ENCODE results near the gene TSC22D4. TPM values are rescaled to one million over a fixed set of nuclear protein-coding genes. Genes with fewer than 3 reads are reported as not detected.
"Not testable (repeated sequence)": the region's sequence is repeated elsewhere in the genome, so short reads cannot be mapped to it uniquely, and the experiment has no call there.

The TSC22D4 gene
- total RNA-seq, 1 experiment from 2014 or later: 24.4 TPM

GRCh38 chr7:100452513-100452912 lies 26.5 kb downstream of the TSC22D4 start:
- TF ChIP-seq CTCF (IDR thresholded peaks at IDR 0.05; ENCODE audit: unreplicated experiment): no peak
- intact Hi-C loops (cut with micrococcal nuclease; ENCODE audit: unreplicated experiment): no loop called here
- Mint-ChIP-seq H3K27me3 (ENCODE audit: unreplicated experiment) (no peaks in the 10 kb centered on the region), H3K4me3 (ENCODE audit: low read depth, unreplicated experiment) (no peak overlapping the region), H3K9me3 (ENCODE audit: low read depth, unreplicated experiment) (no peaks in the 10 kb centered on the region), H3K36me3 (ENCODE audit: insufficient read depth, unreplicated experiment) (peaks cover 9% of the 10 kb centered on the region), H3K27ac (ENCODE audit: unreplicated experiment) (no peak overlapping the region), H3K4me1 (ENCODE audit: low read depth, unreplicated experiment) (no peaks in the 10 kb centered on the region)
- DNase-seq: no peak
- BruUV-seq (replicated peaks): no TSS peak
- CTCF ChIA-PET: no interaction called here

- H3K27ac Mint-ChIP-seq (ENCODE audit: unreplicated experiment): no peak overlapping the region
Measured at GRCh38 chr7:100449190-100449795, 29.7 kb downstream of the TSC22D4 start.

GRCh38 chr7:100447363-100447762 lies 31.7 kb downstream of the TSC22D4 start:
- DNase-seq; intact Hi-C loops (cut with micrococcal nuclease; ENCODE audit: unreplicated experiment); H3K4me1 Mint-ChIP-seq (ENCODE audit: low read depth, unreplicated experiment); H3K9me3 Mint-ChIP-seq (ENCODE audit: low read depth, unreplicated experiment); H3K27ac Mint-ChIP-seq (ENCODE audit: unreplicated experiment); H3K36me3 Mint-ChIP-seq (ENCODE audit: insufficient read depth, unreplicated experiment); H3K4me3 Mint-ChIP-seq (ENCODE audit: low read depth, unreplicated experiment); BruUV-seq (replicated peaks); H3K27me3 Mint-ChIP-seq (ENCODE audit: unreplicated experiment): not testable (repeated sequence)
- CTCF ChIA-PET: interaction anchor here (0.7 kb wide), 1 partner anchor 352 kb away, joined by 5 read pairs; no protein-coding TSS in a partner anchor

More at GRCh38 chr7:100449190-100449795, 29.7 kb downstream of the TSC22D4 start:
- H3K27me3 Mint-ChIP-seq (ENCODE audit: unreplicated experiment): no peaks in the 10 kb centered on the region
- no peak overlapping the region for H3K4me3 Mint-ChIP-seq (ENCODE audit: low read depth, unreplicated experiment)
- no TSS peak for BruUV-seq (replicated peaks)
- H3K36me3 Mint-ChIP-seq (ENCODE audit: insufficient read depth, unreplicated experiment): peaks cover 9% of the 10 kb centered on the region
- H3K9me3 Mint-ChIP-seq (ENCODE audit: low read depth, unreplicated experiment): no peaks in the 10 kb centered on the region
- CTCF ChIA-PET: interaction anchor here (0.7 kb wide), 1 partner anchor 338 kb away, joined by 6 read pairs; no protein-coding TSS in a partner anchor
- H3K4me1 Mint-ChIP-seq (ENCODE audit: low read depth, unreplicated experiment): no peaks in the 10 kb centered on the region
- no peak for DNase-seq
- intact Hi-C loops (cut with micrococcal nuclease; ENCODE audit: unreplicated experiment): no loop called here
- no peak for TF ChIP-seq CTCF (IDR thresholded peaks at IDR 0.05; ENCODE audit: unreplicated experiment)

GRCh38 chr7:100446040-100446439 lies 33.0 kb downstream of the TSC22D4 start:
- no TSS peak for BruUV-seq (replicated peaks)
- CTCF ChIA-PET: no interaction called here
- H3K27ac Mint-ChIP-seq (ENCODE audit: unreplicated experiment): no peak overlapping the region
- no peaks in the 10 kb centered on the region for H3K9me3 Mint-ChIP-seq (ENCODE audit: low read depth, unreplicated experiment)
- no peaks in the 10 kb centered on the region for H3K27me3 Mint-ChIP-seq (ENCODE audit: unreplicated experiment)
- H3K36me3 Mint-ChIP-seq (ENCODE audit: insufficient read depth, unreplicated experiment): peaks cover 8% of the 10 kb centered on the region
- no peak for TF ChIP-seq CTCF (IDR thresholded peaks at IDR 0.05; ENCODE audit: unreplicated experiment)
- no peak for DNase-seq
- H3K4me3 Mint-ChIP-seq (ENCODE audit: low read depth, unreplicated experiment): no peak overlapping the region
- H3K4me1 Mint-ChIP-seq (ENCODE audit: low read depth, unreplicated experiment): no peaks in the 10 kb centered on the region
- intact Hi-C loops (cut with micrococcal nuclease; ENCODE audit: unreplicated experiment): no loop called here

Data from Calu3 (cell line).